Stomach (tissue), 9 donors: Measurements from ENCODE around the gene UNC5B. TPM values are rescaled to one million over a fixed set of nuclear protein-coding genes. Genes with fewer than 3 reads are reported as not detected.
A peak's percentile ranks its signal among the peaks of the same experiment; 100 is the strongest.
"Not testable (repeated sequence)": the region's sequence is repeated elsewhere in the genome, so short reads cannot be mapped to it uniquely, and the experiment has no call there.

Experiments
- DNase-seq, 2 donors: peaks; one replicate each; pipeline versions ENCODE4 v3.0.0 to v3.0.0-alpha.2; 2013 to 2019
- H3K27ac ChIP-seq, 5 donors: fragments of 200-600 bp in 4 of 5; sonication (generic) in 4 of 5; one replicate each; pipeline ENCODE4 v1.5.1; 2013 to 2019; ENCODE audit warnings: mild to moderate bottlenecking in 1 of 5, moderate library complexity in 1 of 5
- H3K27me3 ChIP-seq, 3 donors: fragments of 200-600 bp; sonication (generic); one replicate each; pipeline ENCODE4 v1.5.1; 2017 to 2019; ENCODE audit warnings: mixed run types in 1 of 3
- H3K36me3 ChIP-seq, 4 donors: fragments of 200-600 bp; sonication (generic); 1 replicate in 3 of 4; 2 replicates in 1 of 4; pipeline ENCODE4 v1.5.1; 2016 to 2019
- H3K4me1 ChIP-seq, 4 donors: fragments of 200-600 bp; sonication (generic); one replicate each; pipeline ENCODE4 v1.5.1; 2016 to 2019
- H3K4me3 ChIP-seq, 4 donors: fragments of 200-600 bp; sonication (generic) in 3 of 4; one replicate each; pipeline ENCODE4 v1.5.1; 2016 to 2019; ENCODE audit warnings: mild to moderate bottlenecking in 1 of 4
- H3K9me3 ChIP-seq, 4 donors: fragments of 200-600 bp; sonication (generic); one replicate each; pipeline ENCODE4 v1.5.1; 2016 to 2019
- EP300 ChIP-seq: sonication (generic); formaldehyde crosslinking; IDR thresholded peaks from one replicate; pipeline ENCODE4 v1.6.1; 2017; ENCODE audit warnings: antibody characterized with exemption
- POLR2A ChIP-seq, 4 donors: fragments of 450-650 bp; IDR thresholded peaks; one replicate each; pipeline ENCODE4 v1.6.1; 2016; ENCODE audit warnings: antibody characterized with exemption in 4 of 4, control low read depth in 2 of 4, mild to moderate bottlenecking in 1 of 4, moderate library complexity in 1 of 4
- POLR2AphosphoS5 ChIP-seq, 3 donors: sonication (generic); formaldehyde crosslinking; IDR thresholded peaks; one replicate each; pipeline ENCODE4 v1.6.1; 2016; ENCODE audit warnings: antibody characterized with exemption in 3 of 3
- WGBS, 5 donors: extraction: QIAGEN DNeasy Blood & Tissue Kit in 3 of 5; methylation state at CpG; one replicate each; pipeline versions ENCODE4 v1.1.5 to v1.1.7; 2013 to 2018; 5-methylcytosine and 5-hydroxymethylcytosine counted together
- intact Hi-C: fragments of 100-400 bp; cut with DNase I; formaldehyde crosslinking; loops from one replicate; pipeline ENCODE4 v1.15.1; 2023; ENCODE audit warnings: low total_unique reads
- polyA plus RNA-seq, 3 donors: library from polyadenylated mRNA; stranded (reverse); fragments of 200-250 nt; gene quantifications; one replicate each; pipeline ENCODE4 v1.2.3, GENCODE V29; 2013
- total RNA-seq, 5 donors: library from RNA; depleted of rRNA; stranded (reverse); fragments of >200 nt; gene quantifications; one replicate each; pipeline versions ENCODE4 v1.1.0 to v1.2.3, GENCODE V29; 2014 to 2016
- TF ChIP-seq, protein P1 (sequence below), 7 experiments: fragments of 450-650 bp in 4 of 7; fragments of 200-600 bp in 3 of 7; sonication (generic) in 3 of 7; IDR thresholded peaks; one replicate each; pipeline ENCODE4 v1.5.1; 2016 to 2019; ENCODE audit warnings: antibody characterized with exemption in 7 of 7, control low read depth in 2 of 7, mild to moderate bottlenecking in 1 of 7
- donor health status: healthy with polysubstance abuse.
- donor health status: Bipolar disorder and iron deficiency.
- donor health status: healthy.

Gene UNC5B
- total and polyA plus RNA-seq, 8 donors = 1.4 to 42.9 (median 5.7) TPM

DNA sequence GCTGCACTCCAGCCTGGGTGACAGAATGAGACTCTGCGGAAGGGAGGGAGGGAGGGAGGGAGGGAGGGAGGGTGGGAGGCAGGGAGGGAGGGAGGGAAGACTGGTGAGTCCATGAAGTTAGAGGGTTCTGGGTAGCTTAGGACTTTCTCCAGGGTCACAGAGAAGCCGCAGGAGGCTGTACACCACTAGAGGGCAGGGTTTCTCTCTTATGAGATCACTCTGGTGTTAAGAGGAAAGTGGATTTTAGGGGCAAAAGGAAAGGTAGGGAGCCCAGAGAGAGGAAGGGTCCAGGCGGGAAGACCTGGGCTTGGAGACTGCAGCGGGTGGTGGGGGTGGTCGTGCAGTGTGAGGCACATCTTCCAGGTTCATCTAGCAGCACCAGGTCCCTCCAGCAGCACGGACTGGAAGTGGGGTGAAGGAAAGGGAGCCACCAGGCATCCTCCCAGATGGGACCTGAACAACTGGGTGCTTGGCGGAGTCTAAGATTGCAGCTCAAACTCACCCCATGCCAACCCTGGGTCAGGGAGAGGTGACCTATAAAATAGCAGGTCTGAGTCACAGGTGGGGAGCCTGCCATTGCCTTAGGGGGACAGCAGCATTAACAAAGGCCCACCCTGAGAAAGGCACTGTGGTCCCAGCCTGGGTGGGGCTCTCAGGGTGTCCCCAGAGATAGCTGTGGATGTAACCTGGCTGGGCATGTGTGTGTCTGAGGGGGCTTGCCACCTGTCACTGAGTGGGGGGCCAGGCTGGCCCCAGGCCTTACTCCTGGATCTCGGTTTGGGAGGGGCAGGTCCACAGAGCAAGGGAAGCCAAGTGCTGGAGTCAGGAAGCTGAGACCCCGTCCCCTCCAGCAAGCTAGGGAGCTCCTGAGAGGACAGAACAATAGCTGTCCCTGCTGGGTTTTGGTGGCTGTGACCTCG lies 58.2 kb downstream of the UNC5B start:
- TF ChIP-seq POLR2AphosphoS5 (IDR thresholded peaks at IDR 0.05) = no peak
- no peak for TF ChIP-seq EP300
- TF ChIP-seq, protein P1, sequence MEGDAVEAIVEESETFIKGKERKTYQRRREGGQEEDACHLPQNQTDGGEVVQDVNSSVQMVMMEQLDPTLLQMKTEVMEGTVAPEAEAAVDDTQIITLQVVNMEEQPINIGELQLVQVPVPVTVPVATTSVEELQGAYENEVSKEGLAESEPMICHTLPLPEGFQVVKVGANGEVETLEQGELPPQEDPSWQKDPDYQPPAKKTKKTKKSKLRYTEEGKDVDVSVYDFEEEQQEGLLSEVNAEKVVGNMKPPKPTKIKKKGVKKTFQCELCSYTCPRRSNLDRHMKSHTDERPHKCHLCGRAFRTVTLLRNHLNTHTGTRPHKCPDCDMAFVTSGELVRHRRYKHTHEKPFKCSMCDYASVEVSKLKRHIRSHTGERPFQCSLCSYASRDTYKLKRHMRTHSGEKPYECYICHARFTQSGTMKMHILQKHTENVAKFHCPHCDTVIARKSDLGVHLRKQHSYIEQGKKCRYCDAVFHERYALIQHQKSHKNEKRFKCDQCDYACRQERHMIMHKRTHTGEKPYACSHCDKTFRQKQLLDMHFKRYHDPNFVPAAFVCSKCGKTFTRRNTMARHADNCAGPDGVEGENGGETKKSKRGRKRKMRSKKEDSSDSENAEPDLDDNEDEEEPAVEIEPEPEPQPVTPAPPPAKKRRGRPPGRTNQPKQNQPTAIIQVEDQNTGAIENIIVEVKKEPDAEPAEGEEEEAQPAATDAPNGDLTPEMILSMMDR (IDR thresholded peaks at IDR 0.05) = peak in 4 of 7 experiments; percentile 9 to 67 (median 55)

DNA sequence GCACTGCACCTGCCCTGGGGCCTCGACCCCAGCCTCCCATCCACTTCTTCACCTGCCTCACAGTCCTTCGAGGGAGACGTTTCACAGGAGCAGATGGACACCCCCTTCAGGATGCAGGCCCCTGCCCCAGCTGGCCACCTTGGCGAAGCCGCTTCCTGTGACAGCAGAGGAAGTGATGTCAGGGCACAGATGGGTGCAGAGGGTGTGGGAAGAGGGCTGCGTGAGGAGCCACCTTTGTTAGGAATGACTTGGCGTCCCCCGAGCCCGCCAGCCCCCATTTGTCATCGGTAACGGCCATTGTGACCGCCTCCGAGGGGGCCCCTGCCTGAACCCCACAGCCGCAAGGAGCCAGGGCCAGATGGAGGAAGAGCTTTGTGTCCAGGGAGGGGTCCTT lies 59.3 kb downstream of the UNC5B start:
- no peak for TF ChIP-seq EP300
- TF ChIP-seq, protein P1 (IDR thresholded peaks at IDR 0.05) = no peak
- TF ChIP-seq POLR2A (IDR thresholded peaks at IDR 0.05) = no peak
- no peak for TF ChIP-seq POLR2AphosphoS5 (IDR thresholded peaks at IDR 0.05)
- H3K27me3 ChIP-seq = no peaks in the 10 kb centered on the region
- H3K9me3 ChIP-seq = no peaks in the 10 kb centered on the region
- DNase-seq = no peak
- no peak overlapping the region for H3K27ac ChIP-seq
- H3K36me3 ChIP-seq = no peaks in the 10 kb centered on the region
- H3K4me1 ChIP-seq = peaks cover 10 to 39% (median 27%) of the 10 kb centered on the region in 4 donors
- intact Hi-C loops = no loop called here
- H3K4me3 ChIP-seq = no peak overlapping the region
- 68 to 86% (median 77%) methylated on average over 14 of the region's 14 CpGs for WGBS, 5 donors

More for the DNA sequence above, 58.2 kb downstream of the UNC5B start:
- Histone ChIP-seq H3K9me3 (no peaks in the 10 kb centered on the region), H3K27ac (peak overlapping the region in 1 of 5 donors; percentile 35), H3K4me1 (peaks cover 10 to 50% (median 38%) of the 10 kb centered on the region in 4 donors), H3K36me3 (no peaks in the 10 kb centered on the region), H3K4me3 (no peak overlapping the region), H3K27me3 (no peaks in the 10 kb centered on the region)
- intact Hi-C loops = no loop called here
- WGBS, 5 donors = 53 to 61% (median 57%) methylated on average over 9 to 10 of the region's 10 CpGs
- peak; percentile 63 to 87 for DNase-seq

DNA sequence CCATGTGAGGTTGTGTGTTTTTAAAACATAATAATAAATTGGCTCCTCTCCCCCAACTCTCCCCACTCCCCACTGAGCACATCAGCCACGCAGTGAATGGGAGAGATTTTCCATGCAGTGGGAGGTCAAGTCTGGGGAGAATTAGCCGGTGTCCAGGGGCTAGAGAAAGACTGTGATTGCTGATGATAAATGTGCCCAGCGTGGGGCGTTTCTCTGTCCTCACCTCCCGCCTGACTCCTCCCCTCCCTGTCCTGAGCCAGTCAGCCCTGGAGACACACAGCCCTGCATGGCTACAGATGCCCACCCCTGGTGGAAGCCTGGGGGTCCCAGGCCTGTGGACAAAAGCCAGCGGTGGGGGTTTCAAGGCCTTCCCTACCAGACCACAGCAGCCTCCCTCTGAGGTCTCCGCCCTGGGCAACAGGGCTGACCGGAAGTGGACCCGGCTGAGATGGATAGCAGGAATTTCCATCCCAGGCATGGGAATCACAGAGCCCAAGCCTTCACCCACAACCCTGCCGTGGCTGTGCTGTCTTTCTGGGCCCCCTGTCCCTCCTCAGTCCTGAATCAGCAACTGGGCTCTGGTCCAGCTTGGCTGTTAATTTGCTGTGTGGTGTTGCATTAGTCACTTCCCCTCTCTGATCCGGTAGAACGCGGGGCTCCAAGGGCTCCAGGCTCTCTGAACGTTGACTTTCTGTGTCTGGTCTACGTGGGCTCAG lies 59.8 kb downstream of the UNC5B start:
- Histone ChIP-seq H3K36me3 (no peaks in the 10 kb centered on the region), H3K27ac (no peak overlapping the region), H3K4me3 (no peak overlapping the region), H3K9me3 (no peaks in the 10 kb centered on the region), H3K27me3 (no peaks in the 10 kb centered on the region), H3K4me1 (peaks cover 10 to 37% (median 22%) of the 10 kb centered on the region in 4 donors)
- 62 to 73% (median 70%) methylated on average over 14 to 15 of the region's 15 CpGs for WGBS, 5 donors
- TF ChIP-seq POLR2AphosphoS5 (IDR thresholded peaks at IDR 0.05) = no peak
- TF ChIP-seq EP300 = no peak
- TF ChIP-seq POLR2A (IDR thresholded peaks at IDR 0.05) = no peak
- TF ChIP-seq, protein P1 (IDR thresholded peaks at IDR 0.05) = no peak
- no peak for DNase-seq
- intact Hi-C loops = no loop called here

DNA sequence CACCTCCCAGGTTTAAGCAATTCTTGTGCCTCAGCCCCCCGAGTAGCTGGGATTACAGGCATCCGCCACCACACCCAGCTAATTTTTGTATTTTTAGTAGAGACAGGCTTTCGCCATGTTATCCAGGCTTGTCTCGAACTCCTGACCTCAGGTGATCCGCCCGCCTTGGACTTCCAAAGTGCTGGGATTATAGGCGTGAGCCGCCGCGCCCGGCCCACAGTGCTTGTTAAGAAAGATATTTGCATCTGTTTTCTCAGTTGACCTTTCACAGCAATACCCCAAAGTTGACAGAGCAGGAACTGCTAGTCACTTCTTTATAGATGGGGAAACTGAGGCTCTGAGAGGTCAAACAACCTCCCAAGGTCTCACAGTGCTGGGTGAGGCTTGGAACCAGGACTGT lies 60.6 kb downstream of the UNC5B start:
- H3K27ac ChIP-seq, H3K9me3 ChIP-seq, H3K27me3 ChIP-seq, DNase-seq, intact Hi-C loops, H3K36me3 ChIP-seq, H3K4me3 ChIP-seq: not testable (repeated sequence)
- peaks cover 10 to 37% (median 19%) of the 10 kb centered on the region in 4 donors for H3K4me1 ChIP-seq
- WGBS, 5 donors = 84 to 91% (median 89%) methylated on average over 11 of the region's 11 CpGs
